Body of pancreas (tissue), 4 donors: ENCODE results near the gene CEP164. TPM values are rescaled to one million over a fixed set of nuclear protein-coding genes. Genes with fewer than 3 reads are reported as not detected.

Experiments used
- ATAC-seq: fragments of 150-250 bp; one replicate; pipeline ENCODE4 v1.9.1; 2016
- DNase-seq, 4 donors: peaks; one replicate each; pipeline ENCODE4 v3.0.0-alpha.2; 2019
- H3K27ac ChIP-seq, 4 donors: fragments of 200-600 bp; sonication (generic); 1 replicate in 3 of 4; 2 replicates in 1 of 4; pipeline versions ENCODE4 v1.5.1 to v1.6.1; 2016 to 2019; ENCODE audit warnings: mild to moderate bottlenecking in 1 of 4, mixed read lengths in 1 of 4, moderate library complexity in 1 of 4
- H3K27me3 ChIP-seq, 2 donors: fragments of 200-600 bp; sonication (generic); one replicate each; pipeline ENCODE4 v1.6.0; 2016; ENCODE audit warnings: mild to moderate bottlenecking in 1 of 2
- H3K36me3 ChIP-seq, 2 donors: fragments of 200-600 bp; sonication (generic); replicated peaks in 1 of 2; 2 replicates each; pipeline ENCODE4 v1.5.1; 2016; ENCODE audit warnings: low read depth in 2 of 2; ENCODE audit not compliant: insufficient read depth in 1 of 2
- H3K4me1 ChIP-seq: fragments of 200-600 bp; sonication (generic); one replicate; pipeline ENCODE4 v1.6.0; 2016
- H3K4me3 ChIP-seq, 2 donors: fragments of 200-600 bp; sonication (generic); 1 replicate in 1 of 2; 2 replicates in 1 of 2; pipeline ENCODE4 v1.5.1; 2016 to 2019
- H3K9me3 ChIP-seq, 3 donors: fragments of 200-600 bp; sonication (generic); 1 replicate in 2 of 3; 2 replicates in 1 of 3; pipeline ENCODE4 v1.5.1; 2016
- POLR2A ChIP-seq, 3 donors: fragments of 450-650 bp; IDR thresholded peaks; one replicate each; pipeline ENCODE4 v1.6.1; 2016; ENCODE audit warnings: antibody characterized with exemption in 3 of 3, mild to moderate bottlenecking in 2 of 3
- WGBS, 2 donors: methylation state at CpG; one replicate each; pipeline ENCODE4 v1.1.5; 2017; 5-methylcytosine and 5-hydroxymethylcytosine counted together
- intact Hi-C: fragments of 100-400 bp; cut with DNase I; formaldehyde crosslinking; loops from one replicate; pipeline ENCODE4 v1.15.1; 2023
- total RNA-seq, 2 donors: library from RNA; depleted of rRNA; stranded (reverse); fragments of >200 nt; gene quantifications; one replicate each; pipeline ENCODE4 v1.1.0, GENCODE V29; 2016
- TF ChIP-seq, protein P1 (sequence below), 7 experiments: fragments of 450-650 bp in 4 of 7; fragments of 200-600 bp in 3 of 7; sonication (generic) in 3 of 7; IDR thresholded peaks; one replicate each; pipeline ENCODE4 v1.5.1; 2016 to 2019; ENCODE audit warnings: antibody characterized with exemption in 7 of 7

Gene CEP164
- total RNA-seq, 2 donors from 2014 or later: 29.1 to 45.8 TPM

- WGBS, 2 donors: 83 to 86% methylated on average over 12 to 16 of the region's 16 CpGs
- Histone ChIP-seq H3K27me3 (no peaks in the 10 kb centered on the region), H3K4me1 (peaks cover 23% of the 10 kb centered on the region), H3K36me3 (no peaks in the 10 kb centered on the region), H3K27ac (no peak overlapping the region), H3K9me3 (no peaks in the 10 kb centered on the region), H3K4me3 (no peak overlapping the region)
- TF ChIP-seq POLR2A (IDR thresholded peaks at IDR 0.05): no peak
- TF ChIP-seq, protein P1, sequence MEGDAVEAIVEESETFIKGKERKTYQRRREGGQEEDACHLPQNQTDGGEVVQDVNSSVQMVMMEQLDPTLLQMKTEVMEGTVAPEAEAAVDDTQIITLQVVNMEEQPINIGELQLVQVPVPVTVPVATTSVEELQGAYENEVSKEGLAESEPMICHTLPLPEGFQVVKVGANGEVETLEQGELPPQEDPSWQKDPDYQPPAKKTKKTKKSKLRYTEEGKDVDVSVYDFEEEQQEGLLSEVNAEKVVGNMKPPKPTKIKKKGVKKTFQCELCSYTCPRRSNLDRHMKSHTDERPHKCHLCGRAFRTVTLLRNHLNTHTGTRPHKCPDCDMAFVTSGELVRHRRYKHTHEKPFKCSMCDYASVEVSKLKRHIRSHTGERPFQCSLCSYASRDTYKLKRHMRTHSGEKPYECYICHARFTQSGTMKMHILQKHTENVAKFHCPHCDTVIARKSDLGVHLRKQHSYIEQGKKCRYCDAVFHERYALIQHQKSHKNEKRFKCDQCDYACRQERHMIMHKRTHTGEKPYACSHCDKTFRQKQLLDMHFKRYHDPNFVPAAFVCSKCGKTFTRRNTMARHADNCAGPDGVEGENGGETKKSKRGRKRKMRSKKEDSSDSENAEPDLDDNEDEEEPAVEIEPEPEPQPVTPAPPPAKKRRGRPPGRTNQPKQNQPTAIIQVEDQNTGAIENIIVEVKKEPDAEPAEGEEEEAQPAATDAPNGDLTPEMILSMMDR (IDR thresholded peaks at IDR 0.05): no peak
- no peak for DNase-seq
- no peak for ATAC-seq
- intact Hi-C loops: no loop called here
Observed at GRCh38 chr11:117461396-117462182, 133.9 kb downstream of the CEP164 start.

DNA sequence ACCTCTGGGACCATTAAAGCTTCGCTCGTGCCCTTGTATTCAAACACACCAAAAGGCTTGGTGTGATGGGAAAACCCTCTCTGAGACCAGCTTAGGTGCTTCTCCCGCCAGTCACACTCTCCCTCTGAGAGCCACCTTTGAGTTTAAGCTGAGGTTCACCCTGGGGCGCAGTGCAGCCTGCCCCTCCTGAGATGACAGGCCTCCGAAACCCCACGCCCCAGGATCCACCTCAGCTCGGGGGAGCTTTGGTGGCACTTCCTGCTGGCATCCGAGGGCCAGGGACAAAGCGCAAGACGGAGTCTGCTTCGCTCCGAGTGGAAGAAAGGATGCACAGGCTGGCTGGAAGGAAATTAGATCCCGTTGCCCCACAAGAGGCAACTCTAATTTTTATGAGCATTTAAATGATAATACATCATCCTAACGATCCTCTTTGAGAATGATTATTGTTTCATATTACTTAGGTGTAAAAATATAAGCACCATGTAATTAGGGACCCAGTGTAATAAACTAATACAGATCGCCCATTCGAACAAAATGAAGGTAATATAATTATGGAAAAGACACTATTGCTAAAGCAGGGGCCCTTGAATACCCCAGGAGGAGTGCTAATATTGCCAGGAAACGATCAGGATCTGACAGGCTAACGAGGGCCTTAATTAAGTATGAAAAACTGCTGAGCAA, 134.7 kb downstream of the CEP164 start:
- Histone ChIP-seq H3K27ac (no peak overlapping the region), H3K27me3 (no peaks in the 10 kb centered on the region)

DNA sequence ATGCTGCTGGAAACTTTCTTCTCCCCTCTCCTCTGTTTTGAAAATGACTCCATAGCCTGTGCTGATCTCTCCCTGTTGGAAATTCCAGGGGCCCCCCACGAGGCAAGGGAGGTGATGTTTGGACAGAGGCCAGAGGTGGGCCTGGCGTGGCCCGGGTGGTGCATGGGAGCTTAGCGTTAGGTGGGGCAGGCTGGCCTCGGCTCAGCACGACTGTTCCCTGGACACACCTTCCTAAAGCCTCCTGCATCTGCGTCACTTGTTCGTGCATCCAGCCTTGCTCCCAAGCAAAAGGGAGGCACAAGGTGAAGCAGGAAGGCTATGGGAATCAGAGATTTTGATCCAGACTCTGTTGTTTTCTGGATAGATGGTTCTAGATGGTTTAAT, 135.2 kb downstream of the CEP164 start:
- Histone ChIP-seq H3K4me1 (peaks cover 11% of the 10 kb centered on the region), H3K27me3 (no peaks in the 10 kb centered on the region), H3K36me3 (no peaks in the 10 kb centered on the region), H3K27ac (no peak overlapping the region), H3K4me3 (no peak overlapping the region), H3K9me3 (no peaks in the 10 kb centered on the region)
- WGBS, 2 donors: 62 to 90% methylated on average over 8 of the region's 8 CpGs
- ATAC-seq (no peak), DNase-seq (no peak)
- TF ChIP-seq, protein P1 (IDR thresholded peaks at IDR 0.05): no peak
- no peak for TF ChIP-seq POLR2A (IDR thresholded peaks at IDR 0.05)
- intact Hi-C loops: no loop called here

More for the DNA sequence above, 134.7 kb downstream of the CEP164 start:
- ATAC-seq (no peak), DNase-seq (no peak)
- Histone ChIP-seq H3K4me1 (peaks cover 17% of the 10 kb centered on the region), H3K36me3 (no peaks in the 10 kb centered on the region), H3K9me3 (no peaks in the 10 kb centered on the region), H3K4me3 (no peak overlapping the region)
- intact Hi-C loops: no loop called here
- 75 to 85% methylated on average over 15 to 18 of the region's 18 CpGs for WGBS, 2 donors
- TF ChIP-seq, protein P1 (IDR thresholded peaks at IDR 0.05): no peak
- no peak for TF ChIP-seq POLR2A (IDR thresholded peaks at IDR 0.05)

Other genes with a start within 250 kb of the CEP164 start
- 10 to 100 TPM; 24.1 to 46.1 TPM for gene SIK3, start 229.4 kb upstream of the CEP164 start, total RNA-seq
- 10 to 100 TPM; 30.0 to 44.9 TPM for gene PAFAH1B2, start 183.6 kb upstream of the CEP164 start, total RNA-seq
- gene SIDT2, start 149.1 kb upstream of the CEP164 start, total RNA-seq: 10 to 100 TPM; 42.0 to 88.7 TPM
- gene TAGLN, start 128.5 kb upstream of the CEP164 start, total RNA-seq: 100 to 1,000 TPM; 124 to 372 TPM
- 10 to 100 TPM; 25.9 to 86.0 TPM for gene PCSK7, start 95.8 kb upstream of the CEP164 start, total RNA-seq
- gene RNF214, start 95.2 kb upstream of the CEP164 start, total RNA-seq: 10 to 100 TPM; 10.2 to 12.5 TPM
- 1 to 10 TPM; 5.3 to 6.0 TPM for gene BACE1-AS, start 36.5 kb upstream of the CEP164 start, total RNA-seq
- 10 to 100 TPM; 47.0 to 70.5 TPM for gene BACE1, start 11.6 kb upstream of the CEP164 start, total RNA-seq